ENCODE results near the gene NBAS. TPM values are rescaled to one million over a fixed set of nuclear protein-coding genes. Genes with fewer than 3 reads are reported as not detected.
"Not testable (repeated sequence)": the region's sequence is repeated elsewhere in the genome, so short reads cannot be mapped to it uniquely, and the experiment has no call there.

Gene NBAS
- total RNA-seq, 2 experiments from 2014 or later = 31.9 to 32.9 TPM

- DNase-seq (no peak), ATAC-seq (ENCODE audit: low read depth) (no peak)
- no peaks in the 10 kb centered on the region for H3K4me1 Mint-ChIP-seq
- H3K27ac Mint-ChIP-seq = no peak overlapping the region
- H3K9me3 Mint-ChIP-seq = no peaks in the 10 kb centered on the region
- H3K36me3 Mint-ChIP-seq = peaks cover 22% of the 10 kb centered on the region
- no peaks in the 10 kb centered on the region for H3K27me3 Mint-ChIP-seq
- H3K4me3 Mint-ChIP-seq = no peak overlapping the region
- POLR2A ChIA-PET = no interaction called here
These were observed 40.8 kb downstream of the NBAS start for GRCh38 chr2:15520346-15520745.

- POLR2A ChIA-PET; H3K9me3 Mint-ChIP-seq; H3K27ac Mint-ChIP-seq; DNase-seq; H3K27me3 Mint-ChIP-seq; H3K4me1 Mint-ChIP-seq; ATAC-seq (ENCODE audit: low read depth); H3K4me3 Mint-ChIP-seq: not testable (repeated sequence)
- H3K36me3 Mint-ChIP-seq = peaks cover 15% of the 10 kb centered on the region
These were observed 42.4 kb downstream of the NBAS start for GRCh38 chr2:15518759-15519158.

- POLR2A ChIA-PET = no interaction called here
These were observed 43.3 kb downstream of the NBAS start for GRCh38 chr2:15517793-15518192.

GRCh38 chr2:15511686-15512085 lies 49.4 kb downstream of the NBAS start:
- Mint-ChIP-seq H3K36me3 (peaks cover 22% of the 10 kb centered on the region), H3K27me3 (no peaks in the 10 kb centered on the region), H3K4me3 (no peak overlapping the region), H3K27ac (no peak overlapping the region), H3K9me3 (no peaks in the 10 kb centered on the region), H3K4me1 (no peaks in the 10 kb centered on the region)
- no peak for DNase-seq
- no peak for ATAC-seq (ENCODE audit: low read depth)
- POLR2A ChIA-PET = no interaction called here

More at GRCh38 chr2:15517793-15518192, 43.3 kb downstream of the NBAS start:
- no peak overlapping the region for H3K27ac Mint-ChIP-seq
- ATAC-seq (ENCODE audit: low read depth) (no peak), DNase-seq (no peak)
- H3K4me1 Mint-ChIP-seq = no peaks in the 10 kb centered on the region
- peaks cover 20% of the 10 kb centered on the region for H3K36me3 Mint-ChIP-seq
- H3K4me3 Mint-ChIP-seq = no peak overlapping the region
- H3K27me3 Mint-ChIP-seq = no peaks in the 10 kb centered on the region
- H3K9me3 Mint-ChIP-seq = no peaks in the 10 kb centered on the region

- H3K27ac Mint-ChIP-seq = no peak overlapping the region
- POLR2A ChIA-PET = no interaction called here
- no peak for ATAC-seq (ENCODE audit: low read depth)
- H3K27me3 Mint-ChIP-seq = no peaks in the 10 kb centered on the region
- peaks cover 22% of the 10 kb centered on the region for H3K36me3 Mint-ChIP-seq
- H3K9me3 Mint-ChIP-seq = no peaks in the 10 kb centered on the region
- no peak overlapping the region for H3K4me3 Mint-ChIP-seq
- H3K4me1 Mint-ChIP-seq = no peaks in the 10 kb centered on the region
- no peak for DNase-seq
These were observed 50.6 kb downstream of the NBAS start for GRCh38 chr2:15510552-15510951.

- POLR2A ChIA-PET = no interaction called here
- H3K36me3 Mint-ChIP-seq = peaks cover 23% of the 10 kb centered on the region
- no peaks in the 10 kb centered on the region for H3K9me3 Mint-ChIP-seq
- ATAC-seq (ENCODE audit: low read depth) = no peak
- no peaks in the 10 kb centered on the region for H3K4me1 Mint-ChIP-seq
- no peak overlapping the region for H3K4me3 Mint-ChIP-seq
- DNase-seq = no peak
- H3K27ac Mint-ChIP-seq = no peak overlapping the region
- H3K27me3 Mint-ChIP-seq = no peaks in the 10 kb centered on the region
These were observed 51.0 kb downstream of the NBAS start for GRCh38 chr2:15510131-15510530.

- no peak for DNase-seq
- no peak for ATAC-seq (ENCODE audit: low read depth)
- POLR2A ChIA-PET = no interaction called here
- Mint-ChIP-seq H3K36me3 (peaks cover 26% of the 10 kb centered on the region), H3K4me3 (no peak overlapping the region), H3K9me3 (peaks cover 2% of the 10 kb centered on the region), H3K27me3 (no peaks in the 10 kb centered on the region), H3K27ac (no peak overlapping the region), H3K4me1 (no peaks in the 10 kb centered on the region)
These were observed 53.4 kb downstream of the NBAS start for GRCh38 chr2:15507697-15508096.

GRCh38 chr2:15507061-15507460 lies 54.1 kb downstream of the NBAS start:
- no peaks in the 10 kb centered on the region for H3K27me3 Mint-ChIP-seq
- ATAC-seq (ENCODE audit: low read depth) = no peak
- no peak overlapping the region for H3K27ac Mint-ChIP-seq
- POLR2A ChIA-PET = no interaction called here
- peaks cover 2% of the 10 kb centered on the region for H3K9me3 Mint-ChIP-seq
- DNase-seq = no peak
- no peak overlapping the region for H3K4me3 Mint-ChIP-seq
- no peaks in the 10 kb centered on the region for H3K4me1 Mint-ChIP-seq
- peaks cover 27% of the 10 kb centered on the region for H3K36me3 Mint-ChIP-seq

- Mint-ChIP-seq H3K27ac (no peak overlapping the region), H3K9me3 (peaks cover 2% of the 10 kb centered on the region), H3K27me3 (no peaks in the 10 kb centered on the region), H3K4me1 (no peaks in the 10 kb centered on the region), H3K36me3 (peaks cover 28% of the 10 kb centered on the region), H3K4me3 (no peak overlapping the region)
- DNase-seq (no peak), ATAC-seq (ENCODE audit: low read depth) (no peak)
- POLR2A ChIA-PET = no interaction called here
These were observed 54.8 kb downstream of the NBAS start for GRCh38 chr2:15506229-15506819.

- Mint-ChIP-seq H3K4me1 (no peaks in the 10 kb centered on the region), H3K9me3 (peaks cover 2% of the 10 kb centered on the region), H3K27me3 (no peaks in the 10 kb centered on the region), H3K36me3 (peaks cover 26% of the 10 kb centered on the region), H3K27ac (no peak overlapping the region), H3K4me3 (no peak overlapping the region)
- DNase-seq (no peak), ATAC-seq (ENCODE audit: low read depth) (no peak)
- POLR2A ChIA-PET = no interaction called here
These were observed 56.1 kb downstream of the NBAS start for GRCh38 chr2:15504882-15505663.

GRCh38 chr2:15499251-15499650 lies 61.9 kb downstream of the NBAS start:
- DNase-seq; ATAC-seq (ENCODE audit: low read depth); H3K27ac Mint-ChIP-seq; H3K27me3 Mint-ChIP-seq; POLR2A ChIA-PET; H3K4me1 Mint-ChIP-seq; H3K4me3 Mint-ChIP-seq; H3K9me3 Mint-ChIP-seq: not testable (repeated sequence)
- H3K36me3 Mint-ChIP-seq = peaks cover 34% of the 10 kb centered on the region

GRCh38 chr2:15498554-15498953 lies 62.6 kb downstream of the NBAS start:
- H3K9me3 Mint-ChIP-seq = peaks cover 2% of the 10 kb centered on the region
- POLR2A ChIA-PET = no interaction called here
- H3K4me3 Mint-ChIP-seq = no peak overlapping the region
- DNase-seq (no peak), ATAC-seq (ENCODE audit: low read depth) (no peak)
- H3K36me3 Mint-ChIP-seq = peaks cover 32% of the 10 kb centered on the region
- H3K4me1 Mint-ChIP-seq = no peaks in the 10 kb centered on the region
- no peak overlapping the region for H3K27ac Mint-ChIP-seq
- no peaks in the 10 kb centered on the region for H3K27me3 Mint-ChIP-seq

- DNase-seq (no peak), ATAC-seq (ENCODE audit: low read depth) (no peak)
- Mint-ChIP-seq H3K4me1 (peaks cover 4% of the 10 kb centered on the region), H3K27ac (no peak overlapping the region), H3K27me3 (no peaks in the 10 kb centered on the region), H3K4me3 (no peak overlapping the region), H3K9me3 (no peaks in the 10 kb centered on the region), H3K36me3 (peaks cover 31% of the 10 kb centered on the region)
- POLR2A ChIA-PET = no interaction called here
These were observed 66.3 kb downstream of the NBAS start for GRCh38 chr2:15494877-15495276.

GRCh38 chr2:15492773-15493325 lies 68.3 kb downstream of the NBAS start:
- no peak for DNase-seq
- no peak for ATAC-seq (ENCODE audit: low read depth)
- POLR2A ChIA-PET = no interaction called here
- H3K9me3 Mint-ChIP-seq = no peaks in the 10 kb centered on the region
- H3K4me3 Mint-ChIP-seq = no peak overlapping the region
- peaks cover 4% of the 10 kb centered on the region for H3K4me1 Mint-ChIP-seq
- peaks cover 20% of the 10 kb centered on the region for H3K36me3 Mint-ChIP-seq
- no peaks in the 10 kb centered on the region for H3K27me3 Mint-ChIP-seq
- no peak overlapping the region for H3K27ac Mint-ChIP-seq

Measured in activated naive CD8-positive, alpha-beta T cell treated with anti-CD3 and anti-CD28 coated beads, Interleukin-2, amount 10 ng/mL, durations not matched to agents 7 days and 5 days (primary cell).